Gastrocnemius medialis (tissue), 4 donors: ENCODE measurements around the gene FAM241A. TPM values are rescaled to one million over a fixed set of nuclear protein-coding genes. Genes with fewer than 3 reads are reported as not detected.
"Not testable (repeated sequence)": the region's sequence is repeated elsewhere in the genome, so short reads cannot be mapped to it uniquely, and the experiment has no call there.

Experiments
- ATAC-seq, 2 donors: fragments of 150-250 bp; one replicate each; pipeline ENCODE4 v1.9.1; 2016
- DNase-seq, 2 donors: peaks; one replicate each; pipeline ENCODE4 v3.0.0-alpha.2; 2019
- H3K27ac ChIP-seq, 4 donors: fragments of 200-600 bp; sonication (generic); 1 replicate in 1 of 4; 2 replicates in 3 of 4; pipeline ENCODE4 v1.5.1; 2016 to 2018; ENCODE audit warnings: mild to moderate bottlenecking in 2 of 4, moderate library complexity in 1 of 4
- H3K27me3 ChIP-seq, 3 donors: fragments of 200-600 bp; sonication (generic) in 2 of 3; 1 replicate in 1 of 3; 2 replicates in 2 of 3; pipeline versions ENCODE4 v1.5.1 to v1.6.0; 2016 to 2019; ENCODE audit warnings: mild to moderate bottlenecking in 1 of 3, moderate library complexity in 1 of 3
- H3K36me3 ChIP-seq, 2 donors: fragments of 200-600 bp; sonication (generic) in 1 of 2; one replicate each; pipeline ENCODE4 v1.5.1; 2017 to 2018
- H3K4me1 ChIP-seq, 2 donors: fragments of 200-600 bp; sonication (generic) in 1 of 2; one replicate each; pipeline ENCODE4 v1.5.1; 2016 to 2017; ENCODE audit warnings: mild to moderate bottlenecking in 2 of 2
- H3K4me3 ChIP-seq, 4 donors: fragments of 200-600 bp; sonication (generic) in 3 of 4; 1 replicate in 1 of 4; 2 replicates in 3 of 4; pipeline ENCODE4 v1.5.1; 2016 to 2019; ENCODE audit warnings: mild to moderate bottlenecking in 2 of 4
- H3K9me3 ChIP-seq, 3 donors: fragments of 200-600 bp; sonication (generic) in 2 of 3; 1 replicate in 1 of 3; 2 replicates in 2 of 3; pipeline ENCODE4 v1.5.1; 2016 to 2019
- POLR2A ChIP-seq, 2 donors: fragments of 450-650 bp; IDR thresholded peaks; one replicate each; pipeline ENCODE4 v1.6.1; 2017; ENCODE audit warnings: antibody characterized with exemption in 2 of 2, mild to moderate bottlenecking in 2 of 2, moderate library complexity in 2 of 2
- in situ Hi-C, 4 donors: fragments of 200-750 bp; cut with MboI; loops; one replicate each; pipeline versions ENCODE4 v1.15.0 to v1.8.0; 2017; ENCODE audit warnings: low sequenced_read_pairs in 4 of 4
- intact Hi-C: fragments of 100-400 bp; cut with DNase I; formaldehyde crosslinking; loops from one replicate; pipeline ENCODE4 v1.15.1; 2023; ENCODE audit warnings: low total_unique reads
- total RNA-seq, 4 donors: library from RNA; depleted of rRNA; stranded (reverse); fragments of >200 nt; gene quantifications; one replicate each; pipeline versions ENCODE4 v1.1.0 to v1.2.3, GENCODE V29; 2016
- TF ChIP-seq, protein P1 (sequence below), 5 experiments: fragments of 450-650 bp in 3 of 5; fragments of 200-600 bp in 2 of 5; sonication (generic) in 2 of 5; IDR thresholded peaks in 4 of 5; conservative IDR thresholded peaks in 1 of 5; 1 replicate in 4 of 5; 2 replicates in 1 of 5; pipeline ENCODE4 v1.5.1; 2016 to 2019; ENCODE audit warnings: antibody characterized with exemption in 5 of 5, mild to moderate bottlenecking in 3 of 5, moderate library complexity in 3 of 5

Gene FAM241A
- total RNA-seq, 4 donors from 2014 or later: 2.3 to 7.0 (median 3.3) TPM

DNA sequence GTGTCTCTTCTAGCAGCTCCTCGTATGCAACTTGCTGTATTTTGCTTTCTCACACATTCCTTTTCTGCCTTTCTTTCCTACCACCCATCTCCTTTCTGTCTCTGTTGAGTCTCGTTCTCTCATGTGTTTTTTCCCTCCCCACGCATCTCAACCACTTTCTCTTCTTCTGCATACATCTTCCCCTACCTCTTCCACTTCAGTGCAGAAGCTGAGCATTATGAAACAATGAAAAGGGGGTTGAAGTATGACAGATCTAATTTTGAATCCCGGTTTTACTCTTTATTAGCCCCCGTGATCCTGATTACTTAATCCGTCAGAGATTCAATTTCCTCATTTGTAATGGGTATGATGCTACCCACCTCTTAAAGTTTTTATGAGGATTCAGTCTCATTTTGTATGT, 7.3 kb downstream of the FAM241A start:
- DNase-seq: no peak
- no peak for ATAC-seq
- in situ Hi-C loops: no loop called here
- H3K4me3 ChIP-seq: no peak overlapping the region
- H3K9me3 ChIP-seq: no peaks in the 10 kb centered on the region
- TF ChIP-seq, protein P1, sequence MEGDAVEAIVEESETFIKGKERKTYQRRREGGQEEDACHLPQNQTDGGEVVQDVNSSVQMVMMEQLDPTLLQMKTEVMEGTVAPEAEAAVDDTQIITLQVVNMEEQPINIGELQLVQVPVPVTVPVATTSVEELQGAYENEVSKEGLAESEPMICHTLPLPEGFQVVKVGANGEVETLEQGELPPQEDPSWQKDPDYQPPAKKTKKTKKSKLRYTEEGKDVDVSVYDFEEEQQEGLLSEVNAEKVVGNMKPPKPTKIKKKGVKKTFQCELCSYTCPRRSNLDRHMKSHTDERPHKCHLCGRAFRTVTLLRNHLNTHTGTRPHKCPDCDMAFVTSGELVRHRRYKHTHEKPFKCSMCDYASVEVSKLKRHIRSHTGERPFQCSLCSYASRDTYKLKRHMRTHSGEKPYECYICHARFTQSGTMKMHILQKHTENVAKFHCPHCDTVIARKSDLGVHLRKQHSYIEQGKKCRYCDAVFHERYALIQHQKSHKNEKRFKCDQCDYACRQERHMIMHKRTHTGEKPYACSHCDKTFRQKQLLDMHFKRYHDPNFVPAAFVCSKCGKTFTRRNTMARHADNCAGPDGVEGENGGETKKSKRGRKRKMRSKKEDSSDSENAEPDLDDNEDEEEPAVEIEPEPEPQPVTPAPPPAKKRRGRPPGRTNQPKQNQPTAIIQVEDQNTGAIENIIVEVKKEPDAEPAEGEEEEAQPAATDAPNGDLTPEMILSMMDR (IDR thresholded peaks at IDR 0.05 in 4 of 5, conservative IDR thresholded peaks at IDR 0.05 in 1 of 5): no peak
- no peak for TF ChIP-seq POLR2A (IDR thresholded peaks at IDR 0.05)
- H3K4me1 ChIP-seq: peaks cover 12 to 13% of the 10 kb centered on the region in 2 donors
- intact Hi-C loops: no loop called here
- no peaks in the 10 kb centered on the region for H3K36me3 ChIP-seq
- H3K27me3 ChIP-seq: no peaks in the 10 kb centered on the region
- peak overlapping the region in 1 of 4 donors; percentile 5 for H3K27ac ChIP-seq

DNA sequence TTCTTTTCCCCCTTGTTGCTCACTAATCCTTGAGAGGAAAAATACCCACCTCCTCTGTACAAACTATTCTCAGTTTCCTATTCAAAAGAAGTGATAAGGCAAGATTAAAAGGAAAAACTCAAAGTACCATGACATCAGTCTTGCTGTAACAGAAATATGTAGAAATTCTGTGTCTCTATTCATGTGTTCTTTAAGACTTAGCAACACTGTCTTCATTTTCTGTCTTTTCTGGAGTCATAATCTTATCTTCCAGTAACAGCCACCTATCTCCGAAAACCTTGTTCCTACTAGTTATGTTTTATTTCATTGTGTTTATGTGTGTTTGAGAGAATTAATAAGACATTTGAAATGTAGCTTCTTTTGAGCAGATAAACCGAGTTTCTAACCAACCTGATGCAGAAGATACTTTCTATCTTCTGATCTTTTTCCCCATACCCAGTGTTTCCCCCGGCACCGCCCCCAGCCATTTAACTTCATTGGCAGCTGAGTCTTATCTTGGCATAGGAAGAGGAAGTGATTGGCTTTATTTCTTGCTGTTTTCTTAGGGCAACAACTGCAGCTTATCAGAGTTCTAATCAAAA, 8.0 kb downstream of the FAM241A start:
- H3K27ac ChIP-seq: peak overlapping the region in 1 of 4 donors; percentile 5

DNA sequence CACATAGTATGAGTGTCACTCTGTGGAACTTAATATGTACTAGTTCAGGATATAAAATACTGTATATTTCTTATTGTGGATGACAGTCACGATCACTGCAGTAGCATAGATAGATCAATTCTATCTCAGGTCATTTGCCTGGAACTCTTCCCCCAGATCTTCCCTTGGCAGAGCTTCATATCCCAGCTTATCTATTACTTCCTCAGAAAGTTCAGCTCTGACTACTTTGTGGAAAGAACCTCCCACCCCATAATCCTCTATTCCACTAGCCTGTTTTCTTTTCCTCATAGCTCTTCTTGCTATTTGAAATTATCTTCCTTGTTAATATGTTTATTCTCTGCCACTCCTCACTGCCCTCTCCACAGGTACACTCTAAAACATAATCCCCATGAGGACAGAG, 10.9 kb downstream of the FAM241A start:
- ATAC-seq (no peak), DNase-seq (no peak)
- Histone ChIP-seq H3K36me3 (no peaks in the 10 kb centered on the region), H3K9me3 (no peaks in the 10 kb centered on the region), H3K4me1 (peaks cover 0 to under 1% of the 10 kb centered on the region in 2 donors), H3K27me3 (no peaks in the 10 kb centered on the region), H3K4me3 (no peak overlapping the region), H3K27ac (no peak overlapping the region)
- TF ChIP-seq POLR2A (IDR thresholded peaks at IDR 0.05): no peak
- TF ChIP-seq, protein P1 (IDR thresholded peaks at IDR 0.05 in 4 of 5, conservative IDR thresholded peaks at IDR 0.05 in 1 of 5): no peak
- in situ Hi-C loops (no loop called here), intact Hi-C loops (no loop called here)

More for the DNA sequence above, 8.0 kb downstream of the FAM241A start:
- intact Hi-C loops: no loop called here
- Histone ChIP-seq H3K27me3 (no peaks in the 10 kb centered on the region), H3K9me3 (no peaks in the 10 kb centered on the region), H3K4me1 (peaks cover 10 to 12% of the 10 kb centered on the region in 2 donors), H3K36me3 (no peaks in the 10 kb centered on the region), H3K4me3 (no peak overlapping the region)
- no peak for DNase-seq
- TF ChIP-seq, protein P1 (IDR thresholded peaks at IDR 0.05 in 4 of 5, conservative IDR thresholded peaks at IDR 0.05 in 1 of 5): no peak
- TF ChIP-seq POLR2A (IDR thresholded peaks at IDR 0.05): no peak
- in situ Hi-C loops: no loop called here
- no peak for ATAC-seq

DNA sequence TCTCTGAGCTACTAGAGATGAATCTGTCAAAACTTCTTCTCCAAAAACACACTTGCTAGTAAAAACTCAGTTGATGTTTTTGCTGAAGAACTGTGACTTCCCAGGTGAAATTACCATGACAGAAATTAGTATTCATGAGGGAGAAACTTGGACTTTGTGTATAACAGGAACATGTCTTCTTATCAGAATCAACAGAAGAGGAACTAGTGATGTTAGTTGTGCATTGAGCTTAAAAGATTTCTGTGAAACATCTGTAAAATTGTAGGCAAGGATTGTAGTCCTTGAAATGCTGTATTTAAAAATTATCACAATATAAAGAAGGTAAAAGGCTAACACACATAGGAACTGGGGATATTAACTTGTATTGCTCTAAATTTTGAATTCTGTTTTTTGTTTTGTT, 11.3 kb downstream of the FAM241A start:
- no peaks in the 10 kb centered on the region for H3K9me3 ChIP-seq
- in situ Hi-C loops (no loop called here), intact Hi-C loops (no loop called here)
- no peaks in the 10 kb centered on the region for H3K27me3 ChIP-seq
- H3K4me3 ChIP-seq: no peak overlapping the region
- ATAC-seq: no peak
- no peak for DNase-seq
- no peaks in the 10 kb centered on the region for H3K4me1 ChIP-seq
- no peak overlapping the region for H3K27ac ChIP-seq
- no peaks in the 10 kb centered on the region for H3K36me3 ChIP-seq
- TF ChIP-seq, protein P1 (IDR thresholded peaks at IDR 0.05 in 4 of 5, conservative IDR thresholded peaks at IDR 0.05 in 1 of 5): no peak
- TF ChIP-seq POLR2A (IDR thresholded peaks at IDR 0.05): no peak

DNA sequence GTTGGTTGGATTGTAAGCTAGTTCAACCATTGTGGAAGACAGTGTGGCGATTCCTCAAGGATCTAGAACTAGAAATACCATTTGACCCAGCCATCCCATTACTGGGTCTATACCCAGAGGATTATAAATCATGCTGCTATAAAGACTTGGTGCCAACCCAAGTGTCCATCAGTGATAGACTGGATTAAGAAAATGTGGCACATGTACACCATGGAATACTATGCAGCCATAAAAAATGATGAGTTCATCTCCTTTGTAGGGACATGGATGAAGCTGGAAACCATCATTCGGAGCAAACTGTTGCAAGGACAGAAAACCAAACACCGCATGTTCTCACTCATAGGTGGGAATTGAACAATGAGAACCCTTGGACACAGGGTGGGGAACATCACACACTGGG, 18.5 kb downstream of the FAM241A start:
- H3K36me3 ChIP-seq, H3K27ac ChIP-seq, H3K9me3 ChIP-seq, in situ Hi-C loops, intact Hi-C loops, ATAC-seq, H3K4me3 ChIP-seq, H3K4me1 ChIP-seq, H3K27me3 ChIP-seq, DNase-seq: not testable (repeated sequence)
